Left ventricle myocardium inferior (tissue), 1 donor: ENCODE results near the gene BCAS4. TPM values are rescaled to one million over a fixed set of nuclear protein-coding genes. Genes with fewer than 3 reads are reported as not detected.
"Not testable (repeated sequence)": the region's sequence is repeated elsewhere in the genome, so short reads cannot be mapped to it uniquely, and the experiment has no call there.

Experiments
- DNase-seq: peaks from one replicate; pipeline ENCODE4 v3.0.0-alpha.2; 2020
- H3K27ac ChIP-seq: fragments of 200-600 bp; replicated peaks from 2 replicates; pipeline ENCODE4 v1.8.0; 2021
- H3K27me3 ChIP-seq: fragments of 200-600 bp; 2 replicates; pipeline ENCODE4 v1.8.0; 2021; ENCODE audit warnings: low read depth
- H3K36me3 ChIP-seq: fragments of 200-600 bp; 2 replicates; pipeline ENCODE4 v1.8.0; 2021
- H3K4me1 ChIP-seq: fragments of 200-600 bp; 2 replicates; pipeline ENCODE4 v1.8.0; 2021
- H3K4me3 ChIP-seq: fragments of 200-600 bp; 2 replicates; pipeline ENCODE4 v1.8.0; 2021; ENCODE audit warnings: mild to moderate bottlenecking, moderate library complexity
- H3K9me3 ChIP-seq: fragments of 200-600 bp; replicated peaks from 2 replicates; pipeline ENCODE4 v1.8.0; 2021
- CTCF ChIP-seq: fragments of 200-600 bp; IDR thresholded peaks from 2 replicates; pipeline ENCODE4 v1.8.0; 2021; ENCODE audit warnings: antibody characterized with exemption, mild to moderate bottlenecking, borderline replicate concordance
- intact Hi-C: fragments of 100-400 bp; cut with micrococcal nuclease; formaldehyde crosslinking; loops from one replicate; pipeline ENCODE4 v1.11.0; 2022
- total RNA-seq: library from RNA; stranded (reverse); fragmentation: NEBNext Ultra II Directional; extraction: Animal tissue kit (Norgen Biotek cat#: 25700); gene quantifications from one replicate; pipeline ENCODE4 v1.2.1, GENCODE V29; 2021
- donor health status: DM: no; HTN: yes; CAD: no; lungs with severe emphysema.

Gene BCAS4
- total RNA-seq, 1 donor from 2014 or later: 2.1 TPM

DNA sequence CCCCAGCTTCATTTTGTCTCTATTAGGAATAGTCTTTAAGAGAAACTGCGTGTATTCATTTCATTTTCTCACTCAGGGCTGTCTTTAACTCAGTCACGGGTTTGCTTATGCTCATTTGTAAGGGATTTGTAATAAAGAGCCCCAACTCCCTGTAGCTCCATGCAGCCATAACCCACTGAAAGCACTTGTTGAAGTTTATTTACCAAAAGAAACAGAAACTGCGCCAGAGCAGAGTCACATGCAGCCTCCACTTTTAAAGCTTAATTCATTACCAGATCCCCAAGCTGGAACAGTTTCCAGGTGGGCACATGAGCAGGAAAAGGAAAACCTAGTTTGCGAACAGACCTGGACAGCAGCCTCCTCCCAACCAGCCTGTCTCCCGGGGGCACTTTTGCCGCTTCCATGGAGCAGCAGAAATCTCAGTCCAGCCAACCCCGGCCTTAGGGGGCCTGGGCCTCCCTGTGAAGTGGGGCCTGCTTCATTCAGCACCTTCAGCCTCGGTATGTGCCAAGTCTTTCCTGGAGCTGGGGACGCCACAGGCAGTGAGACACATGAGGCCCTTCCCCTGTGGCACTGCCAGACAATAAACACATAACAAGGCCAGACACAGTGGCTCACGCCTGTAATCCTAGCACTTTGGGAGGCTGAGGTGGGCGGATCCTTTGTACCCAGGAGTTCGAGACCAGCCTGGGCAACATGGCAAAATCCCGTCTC is 4.5 kb downstream of the BCAS4 start:
- no peaks in the 10 kb centered on the region for H3K27me3 ChIP-seq
- intact Hi-C loops: loop anchor here (10.0 kb wide), 1 partner anchor 115 kb away; no protein-coding TSS in a partner anchor
- H3K4me3 ChIP-seq: no peak overlapping the region
- peaks cover 13% of the 10 kb centered on the region for H3K4me1 ChIP-seq
- DNase-seq: no peak
- no peaks in the 10 kb centered on the region for H3K36me3 ChIP-seq
- H3K9me3 ChIP-seq: no peaks in the 10 kb centered on the region
- TF ChIP-seq CTCF: no peak
- no peak overlapping the region for H3K27ac ChIP-seq

DNA sequence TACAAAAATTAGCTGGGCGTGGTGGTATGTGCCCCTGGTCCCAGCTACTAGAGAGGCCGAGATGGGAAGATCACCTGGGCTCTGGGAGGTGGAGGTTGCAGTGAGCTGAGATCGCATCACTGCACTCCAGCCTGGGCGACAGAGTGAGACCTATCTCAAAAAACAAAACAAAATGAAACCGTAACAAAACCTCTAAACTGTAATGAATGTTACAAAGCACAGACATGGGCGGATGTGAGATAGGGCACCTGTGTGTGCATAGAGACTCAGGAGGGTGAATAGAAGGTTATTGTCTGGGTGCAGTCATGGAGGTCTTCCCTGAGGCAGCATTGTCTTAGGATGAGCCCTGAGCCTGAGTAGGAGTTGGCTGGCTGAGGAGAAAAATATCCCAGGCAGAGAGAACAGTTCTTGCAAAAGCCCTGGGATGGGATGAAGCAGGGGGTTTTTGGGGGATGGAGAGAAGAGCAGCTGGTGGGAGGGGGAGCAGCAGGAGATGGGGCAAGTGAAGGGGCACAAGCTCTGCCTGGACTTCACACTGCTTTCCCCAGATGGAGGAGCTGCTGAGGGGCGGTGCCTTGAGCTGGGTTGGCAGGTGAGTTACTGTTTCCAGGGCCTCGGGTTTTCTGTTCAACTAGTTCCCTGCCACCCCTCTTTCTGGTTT is 5.2 kb downstream of the BCAS4 start:
- no peak overlapping the region for H3K27ac ChIP-seq
- intact Hi-C loops: loop anchor here (10.0 kb wide), 1 partner anchor 115 kb away; no protein-coding TSS in a partner anchor

GRCh38 chr20:50800986-50801746 is 6.3 kb downstream of the BCAS4 start:
- H3K9me3 ChIP-seq, H3K4me1 ChIP-seq, H3K4me3 ChIP-seq, H3K36me3 ChIP-seq, H3K27me3 ChIP-seq, H3K27ac ChIP-seq, intact Hi-C loops, DNase-seq: not testable (repeated sequence)

More for the DNA sequence above, 5.2 kb downstream of the BCAS4 start:
- peaks cover 8% of the 10 kb centered on the region for H3K4me1 ChIP-seq
- DNase-seq: no peak
- H3K9me3 ChIP-seq: no peaks in the 10 kb centered on the region
- no peaks in the 10 kb centered on the region for H3K27me3 ChIP-seq
- no peak for TF ChIP-seq CTCF
- H3K4me3 ChIP-seq: no peak overlapping the region
- H3K36me3 ChIP-seq: no peaks in the 10 kb centered on the region

DNA sequence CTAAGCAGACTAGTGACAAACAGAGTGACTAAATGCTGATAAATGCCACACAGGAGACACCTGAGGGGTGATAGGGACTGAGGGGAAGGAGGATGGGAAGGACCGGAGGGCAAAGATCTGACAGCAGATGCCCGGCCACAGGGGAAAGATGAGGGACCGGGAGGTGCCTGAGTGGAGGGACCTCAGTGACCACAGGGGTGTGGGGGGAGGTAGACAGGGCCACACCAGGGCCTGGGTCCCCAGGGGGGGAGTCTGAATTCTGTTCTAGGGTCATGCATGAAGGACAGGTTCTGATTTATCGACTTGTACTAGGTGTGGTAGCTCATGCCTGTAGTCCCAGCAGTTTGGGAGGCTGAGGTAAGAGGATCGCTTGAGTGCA is 6.9 kb downstream of the BCAS4 start:
- no peak overlapping the region for H3K4me3 ChIP-seq
- H3K27me3 ChIP-seq: no peaks in the 10 kb centered on the region
- H3K4me1 ChIP-seq: no peaks in the 10 kb centered on the region
- H3K36me3 ChIP-seq: no peaks in the 10 kb centered on the region
- H3K9me3 ChIP-seq: no peaks in the 10 kb centered on the region
- no peak overlapping the region for H3K27ac ChIP-seq
- DNase-seq: no peak
- intact Hi-C loops: no loop called here
- no peak for TF ChIP-seq CTCF

DNA sequence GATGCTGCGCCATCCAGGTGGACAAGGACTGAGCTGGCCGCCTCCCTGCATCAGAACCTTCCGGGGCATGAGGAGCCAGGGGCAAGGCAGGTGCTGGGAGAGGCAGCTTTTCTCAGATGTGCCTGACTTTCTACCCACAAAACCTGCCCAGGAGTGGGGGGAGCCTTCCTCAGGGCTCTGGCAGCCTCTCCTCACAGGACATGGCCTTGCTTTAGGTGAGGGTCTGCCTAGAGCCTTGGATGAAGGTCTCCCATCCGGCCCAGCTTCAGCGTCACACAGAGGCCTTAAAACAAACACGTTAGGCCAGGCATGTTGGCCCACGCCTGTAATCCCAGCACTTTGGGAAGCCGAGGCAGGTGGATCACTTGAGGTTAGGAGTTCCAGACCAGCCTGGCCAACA is 7.4 kb downstream of the BCAS4 start:
- no peak for DNase-seq
- Histone ChIP-seq H3K27me3 (no peaks in the 10 kb centered on the region), H3K4me3 (no peak overlapping the region), H3K9me3 (no peaks in the 10 kb centered on the region), H3K36me3 (no peaks in the 10 kb centered on the region), H3K27ac (no peak overlapping the region), H3K4me1 (no peaks in the 10 kb centered on the region)
- TF ChIP-seq CTCF: no peak
- intact Hi-C loops: no loop called here
